Measurements from ENCODE around the gene NEB. TPM values are rescaled to one million over a fixed set of nuclear protein-coding genes. Genes with fewer than 3 reads are reported as not detected.

The NEB gene
- total RNA-seq, 4 donors from 2014 or later = 0.60 to 7.0 (median 1.4) TPM

DNA sequence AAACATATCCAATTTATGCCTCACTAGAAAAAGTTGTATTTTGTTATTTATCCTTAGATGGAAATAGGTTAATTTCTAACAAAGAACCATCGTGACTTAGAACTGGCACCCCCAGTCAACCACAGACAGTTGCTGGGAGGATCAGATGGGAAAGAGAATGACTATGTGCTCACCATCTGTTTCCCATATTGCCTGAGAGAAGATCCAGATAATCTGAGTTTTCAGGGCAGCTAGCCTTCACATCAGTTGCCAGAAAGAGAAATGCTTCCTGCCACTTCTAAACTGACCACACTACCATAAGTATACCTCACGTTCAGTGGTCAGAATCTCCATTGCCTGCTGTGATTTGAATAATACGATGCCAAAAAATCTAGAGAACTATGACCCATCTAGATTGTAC lies 28.4 kb upstream of the NEB start:
- Histone ChIP-seq H3K27ac (no peak overlapping the region), H3K4me3 (no peak overlapping the region), H3K4me1 (no peaks in the 10 kb centered on the region), H3K27me3 (no peaks in the 10 kb centered on the region), H3K36me3 (no peaks in the 10 kb centered on the region), H3K9me3 (no peaks in the 10 kb centered on the region)
- intact Hi-C loops (cut with DNase I; ENCODE audit: low total_unique reads) = no loop called here
- no peak for DNase-seq
- in situ Hi-C loops (cut with MboI; ENCODE audit: low pct_ligation_motif_present in 1 of 4, low pct_unique_long_range_greater_than_20kb in 1 of 4, low sequenced_read_pairs in 3 of 4) = no loop called here
- 47 to 54% methylated on average over 2 to 3 of the region's 3 CpGs for WGBS, 2 donors (ENCODE audit: low coverage in 1 of 2)
- no peak for TF ChIP-seq POLR2A (IDR thresholded peaks at IDR 0.05)
- TF ChIP-seq, protein P1, sequence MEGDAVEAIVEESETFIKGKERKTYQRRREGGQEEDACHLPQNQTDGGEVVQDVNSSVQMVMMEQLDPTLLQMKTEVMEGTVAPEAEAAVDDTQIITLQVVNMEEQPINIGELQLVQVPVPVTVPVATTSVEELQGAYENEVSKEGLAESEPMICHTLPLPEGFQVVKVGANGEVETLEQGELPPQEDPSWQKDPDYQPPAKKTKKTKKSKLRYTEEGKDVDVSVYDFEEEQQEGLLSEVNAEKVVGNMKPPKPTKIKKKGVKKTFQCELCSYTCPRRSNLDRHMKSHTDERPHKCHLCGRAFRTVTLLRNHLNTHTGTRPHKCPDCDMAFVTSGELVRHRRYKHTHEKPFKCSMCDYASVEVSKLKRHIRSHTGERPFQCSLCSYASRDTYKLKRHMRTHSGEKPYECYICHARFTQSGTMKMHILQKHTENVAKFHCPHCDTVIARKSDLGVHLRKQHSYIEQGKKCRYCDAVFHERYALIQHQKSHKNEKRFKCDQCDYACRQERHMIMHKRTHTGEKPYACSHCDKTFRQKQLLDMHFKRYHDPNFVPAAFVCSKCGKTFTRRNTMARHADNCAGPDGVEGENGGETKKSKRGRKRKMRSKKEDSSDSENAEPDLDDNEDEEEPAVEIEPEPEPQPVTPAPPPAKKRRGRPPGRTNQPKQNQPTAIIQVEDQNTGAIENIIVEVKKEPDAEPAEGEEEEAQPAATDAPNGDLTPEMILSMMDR (IDR thresholded peaks at IDR 0.05) = no peak

DNA sequence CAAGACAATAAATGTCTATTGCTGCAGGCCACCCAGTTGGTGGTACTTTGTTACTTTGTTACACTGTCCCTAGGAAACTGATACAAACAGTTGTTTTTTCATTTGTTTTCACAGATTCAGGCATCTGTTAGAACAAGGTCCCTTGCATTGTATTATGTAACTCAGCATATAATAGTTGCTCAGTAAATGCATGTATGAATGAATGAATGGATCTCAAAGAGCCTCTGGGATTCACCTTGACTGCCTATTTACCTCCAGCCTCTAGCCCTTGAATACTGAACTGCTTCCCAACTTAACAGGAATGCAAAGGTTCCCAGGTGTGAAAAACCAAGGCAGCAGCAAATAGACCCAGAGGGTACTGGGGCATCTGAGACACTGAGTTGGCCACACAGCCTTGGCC lies 27.4 kb upstream of the NEB start:
- DNase-seq = no peak
- intact Hi-C loops (cut with DNase I; ENCODE audit: low total_unique reads) = no loop called here
- no peaks in the 10 kb centered on the region for H3K4me1 ChIP-seq
- no peaks in the 10 kb centered on the region for H3K27me3 ChIP-seq
- in situ Hi-C loops (cut with MboI; ENCODE audit: low pct_ligation_motif_present in 1 of 4, low pct_unique_long_range_greater_than_20kb in 1 of 4, low sequenced_read_pairs in 3 of 4) = no loop called here
- TF ChIP-seq EP300 (IDR thresholded peaks at IDR 0.05; ENCODE audit: low read depth) (no peak), POLR2A (IDR thresholded peaks at IDR 0.05) (no peak), POLR2AphosphoS5 (IDR thresholded peaks at IDR 0.05) (no peak)
- no peaks in the 10 kb centered on the region for H3K36me3 ChIP-seq
- H3K27ac ChIP-seq = no peak overlapping the region
- no peaks in the 10 kb centered on the region for H3K9me3 ChIP-seq
- H3K4me3 ChIP-seq = no peak overlapping the region

DNA sequence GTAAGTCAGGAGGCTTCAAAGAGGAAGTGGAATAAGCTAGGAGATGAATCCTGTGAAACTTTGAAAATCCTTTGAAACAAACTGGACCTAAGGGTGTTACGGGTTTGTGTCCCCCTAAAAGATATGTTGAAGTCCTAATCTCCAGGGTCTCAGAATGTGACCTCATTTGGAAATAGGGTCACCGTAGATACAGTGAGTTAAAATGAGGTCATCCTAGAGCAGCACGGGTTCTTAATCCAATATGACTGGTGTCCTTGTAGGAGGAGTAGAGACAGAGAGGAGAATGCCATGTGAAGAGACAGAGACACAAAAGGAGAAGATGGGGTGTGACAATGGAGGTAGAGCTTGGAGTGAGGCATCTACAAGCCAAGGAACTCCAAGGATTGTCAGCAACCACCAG lies 26.9 kb upstream of the NEB start:
- no peaks in the 10 kb centered on the region for H3K4me1 ChIP-seq
- no peak overlapping the region for H3K27ac ChIP-seq
- intact Hi-C loops (cut with DNase I; ENCODE audit: low total_unique reads) (no loop called here), in situ Hi-C loops (cut with MboI; ENCODE audit: low pct_ligation_motif_present in 1 of 4, low pct_unique_long_range_greater_than_20kb in 1 of 4, low sequenced_read_pairs in 3 of 4) (no loop called here)
- no peaks in the 10 kb centered on the region for H3K36me3 ChIP-seq
- WGBS, 2 donors (ENCODE audit: low coverage in 1 of 2) = 83 to 89% methylated on average over 3 of the region's 3 CpGs
- H3K27me3 ChIP-seq = no peaks in the 10 kb centered on the region
- TF ChIP-seq EP300 (IDR thresholded peaks at IDR 0.05; ENCODE audit: low read depth) = no peak
- TF ChIP-seq, protein P1 (IDR thresholded peaks at IDR 0.05) = no peak
- TF ChIP-seq POLR2AphosphoS5 (IDR thresholded peaks at IDR 0.05) = no peak
- TF ChIP-seq POLR2A (IDR thresholded peaks at IDR 0.05) = no peak
- H3K4me3 ChIP-seq = no peak overlapping the region
- DNase-seq = no peak
- no peaks in the 10 kb centered on the region for H3K9me3 ChIP-seq

DNA sequence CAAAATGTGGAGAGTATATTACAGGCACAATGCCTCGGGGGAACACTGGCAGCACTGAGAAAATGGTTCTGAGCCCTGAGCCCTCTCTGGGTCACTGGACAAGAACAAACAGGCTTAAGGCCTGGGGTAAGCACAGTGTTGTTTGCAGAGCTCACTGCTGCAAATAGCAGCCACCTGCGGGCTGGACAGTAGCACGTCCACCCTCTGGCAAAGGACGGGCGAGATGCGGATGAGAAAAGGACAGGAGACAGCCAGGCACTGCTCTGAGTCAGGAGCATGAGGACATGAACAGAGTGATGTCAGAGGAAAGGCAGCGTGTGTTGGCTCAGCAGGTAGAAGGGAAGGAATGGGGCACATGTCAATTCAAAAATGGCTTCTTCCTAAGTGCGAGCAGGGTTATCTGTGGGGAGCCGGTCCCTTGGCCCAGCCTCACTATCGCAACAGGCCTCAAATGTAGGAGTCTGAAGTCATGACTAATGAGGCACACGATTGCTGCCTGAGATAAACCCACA lies 25.9 kb upstream of the NEB start:
- no peak for TF ChIP-seq POLR2A (IDR thresholded peaks at IDR 0.05)
- no peak for TF ChIP-seq EP300 (IDR thresholded peaks at IDR 0.05; ENCODE audit: low read depth)
- TF ChIP-seq, protein P1 (IDR thresholded peaks at IDR 0.05) = no peak
- no peak for TF ChIP-seq POLR2AphosphoS5 (IDR thresholded peaks at IDR 0.05)
- Histone ChIP-seq H3K27me3 (no peaks in the 10 kb centered on the region), H3K27ac (no peak overlapping the region), H3K4me3 (no peak overlapping the region), H3K4me1 (no peaks in the 10 kb centered on the region), H3K9me3 (no peaks in the 10 kb centered on the region), H3K36me3 (no peaks in the 10 kb centered on the region)
- in situ Hi-C loops (cut with MboI; ENCODE audit: low pct_ligation_motif_present in 1 of 4, low pct_unique_long_range_greater_than_20kb in 1 of 4, low sequenced_read_pairs in 3 of 4) = no loop called here
- intact Hi-C loops (cut with DNase I; ENCODE audit: low total_unique reads) = loop anchor here (1.0 kb wide), 1 partner anchor 25 kb away; no protein-coding TSS in a partner anchor
- WGBS, 2 donors (ENCODE audit: low coverage in 1 of 2) = 87 to 93% methylated on average over 7 to 11 of the region's 11 CpGs
- DNase-seq = no peak

DNA sequence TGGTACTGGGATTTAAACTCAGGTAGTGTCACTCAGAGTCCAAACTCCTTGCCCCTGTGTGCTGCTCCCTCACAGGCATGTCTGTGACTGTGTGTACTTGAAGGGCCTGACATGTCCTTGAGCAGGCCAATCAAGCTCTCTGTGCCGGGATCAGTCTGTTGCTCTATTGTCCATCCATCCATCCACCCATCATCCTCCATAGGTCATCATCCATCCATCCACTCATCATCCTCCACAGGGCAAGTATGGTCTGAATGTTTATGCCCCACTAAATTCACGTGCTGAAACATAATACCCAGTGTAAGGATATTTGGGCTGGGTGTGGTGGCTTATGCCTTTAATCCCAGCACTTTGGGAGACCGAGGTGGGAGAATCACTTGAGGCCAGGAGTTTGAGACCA lies 24.5 kb upstream of the NEB start:
- Histone ChIP-seq H3K4me1 (no peaks in the 10 kb centered on the region), H3K27me3 (no peaks in the 10 kb centered on the region), H3K9me3 (no peaks in the 10 kb centered on the region), H3K36me3 (no peaks in the 10 kb centered on the region), H3K27ac (no peak overlapping the region), H3K4me3 (no peak overlapping the region)
- intact Hi-C loops (cut with DNase I; ENCODE audit: low total_unique reads) (no loop called here), in situ Hi-C loops (cut with MboI; ENCODE audit: low pct_ligation_motif_present in 1 of 4, low pct_unique_long_range_greater_than_20kb in 1 of 4, low sequenced_read_pairs in 3 of 4) (no loop called here)
- no peak for TF ChIP-seq POLR2A (IDR thresholded peaks at IDR 0.05)
- no peak for TF ChIP-seq EP300 (IDR thresholded peaks at IDR 0.05; ENCODE audit: low read depth)
- TF ChIP-seq, protein P1 (IDR thresholded peaks at IDR 0.05) = no peak
- TF ChIP-seq POLR2AphosphoS5 (IDR thresholded peaks at IDR 0.05) = no peak
- 85 to 100% methylated on average over 2 to 3 of the region's 3 CpGs for WGBS, 2 donors (ENCODE audit: low coverage in 1 of 2)
- no peak for DNase-seq

Measured in transverse colon (tissue), 4 donors.